ENCODE data around the gene FBXL19. TPM values are rescaled to one million over a fixed set of nuclear protein-coding genes. Genes with fewer than 3 reads are reported as not detected.

Gene FBXL19
- total RNA-seq, 2 donors from 2014 or later, result 21.9 to 44.8 TPM

DNA sequence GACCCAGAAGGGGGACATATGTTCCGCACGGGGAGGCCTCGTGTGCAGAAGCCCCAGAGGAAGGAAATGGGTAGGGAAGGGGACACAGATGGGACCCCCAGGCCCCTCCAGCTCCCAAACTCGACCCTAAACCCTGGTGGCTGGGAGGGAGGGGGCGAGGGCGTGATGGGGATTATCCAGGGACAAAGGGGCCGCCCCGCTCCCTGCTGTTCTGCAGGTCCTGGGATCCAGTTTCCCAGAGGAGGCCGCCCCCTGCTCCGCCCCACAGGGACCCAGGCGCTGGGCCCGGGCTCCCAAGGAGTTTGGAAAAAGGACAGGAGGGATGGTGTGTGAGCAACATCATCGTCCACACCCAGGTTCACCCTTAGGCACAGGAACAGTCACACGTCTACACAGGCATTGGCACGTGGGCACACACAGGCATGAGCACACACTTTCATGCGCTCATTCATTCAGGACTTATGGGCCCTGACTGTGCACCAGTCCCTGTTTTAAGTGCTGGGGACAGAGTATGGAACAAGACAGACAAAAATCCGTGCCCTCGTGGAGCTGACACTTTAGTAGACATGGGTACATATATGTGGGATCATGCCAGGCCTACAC lies 12.8 kb upstream of the FBXL19 start:
- Histone ChIP-seq H3K9ac (ENCODE audit: low read depth in 2 of 2, low read length in 2 of 2) (no peak overlapping the region), H3K4me1 (no peaks in the 10 kb centered on the region), H3K27me3 (no peaks in the 10 kb centered on the region), H3K4me3 (no peak overlapping the region), H3K27ac (no peak overlapping the region), H3K9me3 (no peaks in the 10 kb centered on the region), H3K36me3 (no peaks in the 10 kb centered on the region)
- intact Hi-C loops (cut with DNase I), result no loop called here
- DNase-seq, result no peak
- TF ChIP-seq, protein P1, sequence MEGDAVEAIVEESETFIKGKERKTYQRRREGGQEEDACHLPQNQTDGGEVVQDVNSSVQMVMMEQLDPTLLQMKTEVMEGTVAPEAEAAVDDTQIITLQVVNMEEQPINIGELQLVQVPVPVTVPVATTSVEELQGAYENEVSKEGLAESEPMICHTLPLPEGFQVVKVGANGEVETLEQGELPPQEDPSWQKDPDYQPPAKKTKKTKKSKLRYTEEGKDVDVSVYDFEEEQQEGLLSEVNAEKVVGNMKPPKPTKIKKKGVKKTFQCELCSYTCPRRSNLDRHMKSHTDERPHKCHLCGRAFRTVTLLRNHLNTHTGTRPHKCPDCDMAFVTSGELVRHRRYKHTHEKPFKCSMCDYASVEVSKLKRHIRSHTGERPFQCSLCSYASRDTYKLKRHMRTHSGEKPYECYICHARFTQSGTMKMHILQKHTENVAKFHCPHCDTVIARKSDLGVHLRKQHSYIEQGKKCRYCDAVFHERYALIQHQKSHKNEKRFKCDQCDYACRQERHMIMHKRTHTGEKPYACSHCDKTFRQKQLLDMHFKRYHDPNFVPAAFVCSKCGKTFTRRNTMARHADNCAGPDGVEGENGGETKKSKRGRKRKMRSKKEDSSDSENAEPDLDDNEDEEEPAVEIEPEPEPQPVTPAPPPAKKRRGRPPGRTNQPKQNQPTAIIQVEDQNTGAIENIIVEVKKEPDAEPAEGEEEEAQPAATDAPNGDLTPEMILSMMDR (IDR thresholded peaks at IDR 0.05), result no peak

DNA sequence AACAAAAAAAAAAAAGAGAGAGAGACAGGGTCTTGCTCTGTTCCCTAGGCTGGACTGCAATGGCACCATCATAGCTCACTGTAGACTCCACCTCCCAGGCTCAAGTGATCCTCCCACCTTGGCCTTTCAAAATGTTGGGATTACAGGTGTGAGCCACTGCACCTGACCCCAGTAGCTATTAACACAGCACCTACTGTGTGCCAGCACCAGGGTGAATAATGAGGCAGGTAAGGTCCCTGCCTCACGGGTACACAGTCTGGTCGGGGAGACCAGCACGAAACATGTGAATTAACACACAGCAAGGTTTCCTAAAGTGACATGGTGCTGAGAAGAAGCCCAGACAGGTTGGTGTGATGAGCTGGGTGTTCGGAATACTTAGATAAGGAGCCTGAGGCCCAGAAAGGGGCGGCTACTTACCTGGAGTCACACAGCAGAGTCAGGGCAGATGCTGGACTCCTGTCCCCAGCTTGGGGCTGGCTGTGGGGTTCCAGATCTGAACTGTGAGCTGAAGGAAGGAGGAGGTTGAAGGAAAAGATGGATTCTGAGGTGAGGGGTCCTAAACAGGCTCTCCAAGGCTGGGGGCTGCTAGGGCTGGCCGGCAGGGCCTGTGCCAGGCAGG lies 10.5 kb upstream of the FBXL19 start:
- Histone ChIP-seq H3K27ac (no peak overlapping the region), H3K4me3 (no peak overlapping the region), H3K27me3 (no peaks in the 10 kb centered on the region), H3K9me3 (no peaks in the 10 kb centered on the region), H3K36me3 (no peaks in the 10 kb centered on the region), H3K4me1 (no peaks in the 10 kb centered on the region), H3K9ac (ENCODE audit: low read depth in 2 of 2, low read length in 2 of 2) (no peak overlapping the region)
- TF ChIP-seq, protein P1 (IDR thresholded peaks at IDR 0.05), result no peak
- intact Hi-C loops (cut with DNase I), result no loop called here
- DNase-seq, result no peak

DNA sequence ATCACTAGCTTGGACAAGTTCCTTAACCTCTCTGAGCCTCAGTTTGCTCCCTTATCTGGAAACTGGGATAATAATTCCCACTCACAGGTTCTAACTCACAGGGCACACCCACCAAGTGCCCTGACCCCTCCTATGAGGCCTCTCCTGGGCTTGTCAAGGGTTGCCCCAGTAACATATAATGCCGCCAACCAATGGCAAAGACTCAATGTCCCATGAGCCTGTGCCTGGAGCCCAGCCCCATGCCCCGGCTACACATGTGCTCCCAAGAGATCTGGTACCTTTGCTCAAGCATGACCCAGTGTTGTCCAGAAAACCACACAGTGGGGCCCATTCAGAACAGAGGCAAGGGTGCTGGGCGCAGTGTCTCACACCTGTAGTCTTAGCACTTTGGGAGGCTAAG lies 8.5 kb upstream of the FBXL19 start:
- Histone ChIP-seq H3K36me3 (no peaks in the 10 kb centered on the region), H3K4me3 (no peak overlapping the region), H3K4me1 (no peaks in the 10 kb centered on the region), H3K9me3 (no peaks in the 10 kb centered on the region), H3K27ac (no peak overlapping the region), H3K9ac (ENCODE audit: low read depth in 2 of 2, low read length in 2 of 2) (no peak overlapping the region), H3K27me3 (no peaks in the 10 kb centered on the region)
- no peak for DNase-seq
- intact Hi-C loops (cut with DNase I), result no loop called here
- TF ChIP-seq, protein P1 (IDR thresholded peaks at IDR 0.05), result no peak

DNA sequence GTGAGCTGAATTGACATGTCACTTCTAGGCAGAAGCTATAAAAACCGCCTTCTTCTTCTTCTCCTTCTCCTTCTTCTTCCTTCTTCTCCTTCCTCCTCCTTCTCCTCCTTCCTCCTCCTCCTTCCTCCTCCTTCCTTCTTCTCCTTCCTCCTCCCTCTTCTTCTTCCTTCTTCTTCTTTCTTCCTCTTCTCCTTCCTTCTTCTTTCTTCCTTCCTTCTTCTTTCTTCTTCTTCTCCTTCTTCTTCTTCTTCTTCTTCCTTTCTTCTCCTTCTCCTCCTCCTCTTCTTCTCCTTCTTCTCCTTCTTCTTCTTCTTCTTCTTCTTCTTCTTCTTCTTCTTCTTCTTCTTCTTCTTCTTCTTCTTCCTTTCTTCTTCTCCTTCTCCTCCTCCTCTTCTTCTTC lies 4.8 kb upstream of the FBXL19 start:
- H3K4me1 ChIP-seq, result no peaks in the 10 kb centered on the region
- no peak overlapping the region for H3K27ac ChIP-seq
- H3K9me3 ChIP-seq, result no peaks in the 10 kb centered on the region
- H3K4me3 ChIP-seq, result no peak overlapping the region
- no peak for DNase-seq
- intact Hi-C loops (cut with DNase I), result no loop called here
- TF ChIP-seq, protein P1 (IDR thresholded peaks at IDR 0.05), result no peak
- no peak overlapping the region for H3K9ac ChIP-seq (ENCODE audit: low read depth in 2 of 2, low read length in 2 of 2)
- no peaks in the 10 kb centered on the region for H3K36me3 ChIP-seq
- H3K27me3 ChIP-seq, result no peaks in the 10 kb centered on the region

DNA sequence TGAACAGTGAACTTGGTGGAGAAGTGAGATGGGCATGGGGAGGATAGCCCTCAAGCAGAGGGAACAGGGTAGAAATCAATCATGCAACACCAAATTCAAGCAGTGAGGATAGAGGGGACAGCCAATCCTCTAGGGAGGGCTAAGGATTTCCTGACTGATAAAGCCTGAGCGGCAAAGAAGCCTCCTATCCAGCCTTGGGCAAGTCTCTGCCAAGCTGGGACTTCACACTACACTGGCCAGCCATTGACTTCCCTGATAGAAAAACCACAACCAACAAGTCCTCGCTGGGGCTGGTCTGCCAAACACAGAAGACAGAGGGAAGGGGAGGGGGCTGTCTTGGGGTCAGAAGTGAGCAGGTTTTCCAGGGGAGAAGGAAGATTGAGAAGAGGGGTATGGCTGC lies 2.5 kb upstream of the FBXL19 start:
- no peaks in the 10 kb centered on the region for H3K36me3 ChIP-seq
- no peak overlapping the region for H3K4me3 ChIP-seq
- no peak overlapping the region for H3K27ac ChIP-seq
- H3K4me1 ChIP-seq, result no peaks in the 10 kb centered on the region
- H3K9ac ChIP-seq (ENCODE audit: low read depth in 2 of 2, low read length in 2 of 2), result no peak overlapping the region
- no peaks in the 10 kb centered on the region for H3K9me3 ChIP-seq
- TF ChIP-seq, protein P1 (IDR thresholded peaks at IDR 0.05), result no peak
- no peak for DNase-seq
- H3K27me3 ChIP-seq, result no peaks in the 10 kb centered on the region
- intact Hi-C loops (cut with DNase I), result loop anchor here (2.0 kb wide), 1 partner anchor 76 kb away; no protein-coding TSS in a partner anchor

All from colonic mucosa (tissue), 4 donors.